Astrocyte (in vitro differentiated cells and primary cell): ENCODE results near the gene PLCB4. TPM values are rescaled to one million over a fixed set of nuclear protein-coding genes. Genes with fewer than 3 reads are reported as not detected.

Source experiments
- DNase-seq: peaks from one replicate; pipeline ENCODE4 v3.0.0-alpha.2; 2010; ENCODE audit warnings: low read depth
- FAIRE-seq: peaks from 2 replicates; lab custom pipeline; 2011; peaks lifted over from hg19 to GRCh38; lab: Jason Lieb, UNC
- H2AFZ ChIP-seq: 2 replicates; pipeline ENCODE4 v1.6.0; 2012; ENCODE audit warnings: low read depth, low read length, inconsistent platforms
- H3K27ac ChIP-seq: 2 replicates; pipeline ENCODE4 v1.5.1; 2011; ENCODE audit warnings: low read depth, low read length, inconsistent platforms
- H3K27me3 ChIP-seq: 2 replicates; pipeline ENCODE4 v1.6.0; 2011; ENCODE audit warnings: low read length, inconsistent platforms; ENCODE audit not compliant: insufficient read depth
- H3K36me3 ChIP-seq: 2 replicates; pipeline ENCODE4 v1.5.1; 2011; ENCODE audit warnings: low read length, inconsistent platforms; ENCODE audit not compliant: insufficient read depth
- H3K4me1 ChIP-seq: 2 replicates; pipeline ENCODE4 v1.5.1; 2011; ENCODE audit warnings: low read length, inconsistent platforms; ENCODE audit not compliant: insufficient read depth
- H3K4me2 ChIP-seq: 2 replicates; pipeline ENCODE4 v1.6.0; 2012; ENCODE audit warnings: low read length, inconsistent platforms
- H3K4me3 ChIP-seq: 2 replicates; pipeline ENCODE4 v1.5.1; 2011; ENCODE audit warnings: low read depth, mild to moderate bottlenecking, low read length, inconsistent platforms; ENCODE audit not compliant: insufficient read depth
- H3K79me2 ChIP-seq: 2 replicates; pipeline ENCODE4 v1.6.0; 2012; ENCODE audit warnings: mild to moderate bottlenecking, low read length, inconsistent platforms; ENCODE audit not compliant: insufficient read depth
- H3K9ac ChIP-seq: 2 replicates; pipeline ENCODE4 v1.6.0; 2012; ENCODE audit warnings: mild to moderate bottlenecking, low read length, inconsistent platforms
- H3K9me3 ChIP-seq: 2 replicates; pipeline ENCODE4 v1.5.1; 2012; ENCODE audit warnings: low read depth, mild to moderate bottlenecking, low read length, inconsistent platforms; ENCODE audit not compliant: insufficient read depth
- H4K20me1 ChIP-seq: 2 replicates; pipeline ENCODE4 v1.6.0; 2012; ENCODE audit warnings: low read length, inconsistent platforms; ENCODE audit not compliant: insufficient read depth
- H3K27ac Mint-ChIP-seq: one replicate; pipeline ENCODE4 v1.8.0; 2021; ENCODE audit warnings: mild to moderate bottlenecking, mixed read lengths; ENCODE audit not compliant: unreplicated experiment
- H3K27me3 Mint-ChIP-seq: one replicate; pipeline ENCODE4 v1.8.0; 2021; ENCODE audit warnings: low read depth, mixed read lengths; ENCODE audit not compliant: unreplicated experiment
- H3K36me3 Mint-ChIP-seq: one replicate; pipeline ENCODE4 v1.8.0; 2021; ENCODE audit warnings: low read depth, mixed read lengths; ENCODE audit not compliant: unreplicated experiment
- H3K4me1 Mint-ChIP-seq: one replicate; pipeline ENCODE4 v1.8.0; 2021; ENCODE audit warnings: low read depth, mixed read lengths; ENCODE audit not compliant: unreplicated experiment
- H3K4me3 Mint-ChIP-seq: one replicate; pipeline ENCODE4 v1.8.0; 2021; ENCODE audit warnings: mild to moderate bottlenecking, moderate library complexity, mixed read lengths; ENCODE audit not compliant: unreplicated experiment
- H3K9me3 Mint-ChIP-seq: one replicate; pipeline ENCODE4 v1.8.0; 2021; ENCODE audit warnings: mild to moderate bottlenecking, mixed read lengths; ENCODE audit not compliant: unreplicated experiment
- CTCF ChIP-seq: IDR thresholded peaks from 2 replicates; pipeline ENCODE4 v1.5.1; 2011; ENCODE audit warnings: low read depth, mild to moderate bottlenecking, inconsistent platforms, low read length, moderate library complexity; ENCODE audit not compliant: insufficient read depth
- EZH2 ChIP-seq: IDR thresholded peaks from 2 replicates; pipeline ENCODE4 v1.6.1; 2012; ENCODE audit warnings: mild to moderate bottlenecking, low read length, inconsistent platforms; ENCODE audit not compliant: insufficient read depth
- total RNA-seq: library from RNA; stranded (reverse); gene quantifications from 2 replicates; pipeline ENCODE4 v1.2.1, GENCODE V29; 2021

The PLCB4 gene
- total RNA-seq, 1 donor from 2014 or later = 58.2 TPM

- DNase-seq (peak; percentile 98), FAIRE-seq (peak; percentile 92)
- peaks cover 31% of the 10 kb centered on the region for H3K4me1 Mint-ChIP-seq
- H3K79me2 ChIP-seq = no peaks in the 10 kb centered on the region
- no peaks in the 10 kb centered on the region for H3K36me3 ChIP-seq
- H3K27ac Mint-ChIP-seq = peak overlapping the region; percentile 77
- no peaks in the 10 kb centered on the region for H4K20me1 ChIP-seq
- H3K36me3 Mint-ChIP-seq = no peaks in the 10 kb centered on the region
- H2AFZ ChIP-seq = no peak overlapping the region
- no peaks in the 10 kb centered on the region for H3K27me3 Mint-ChIP-seq
- H3K4me1 ChIP-seq = peaks cover 31% of the 10 kb centered on the region
- H3K4me3 Mint-ChIP-seq = peak overlapping the region; percentile 15
- H3K27me3 ChIP-seq = no peaks in the 10 kb centered on the region
- peak overlapping the region; percentile 32 for H3K9ac ChIP-seq
- no peak for TF ChIP-seq CTCF
- no peak for TF ChIP-seq EZH2
- peak overlapping the region; percentile 78 for H3K27ac ChIP-seq
- H3K9me3 ChIP-seq = no peaks in the 10 kb centered on the region
- H3K4me3 ChIP-seq = no peak overlapping the region
- H3K4me2 ChIP-seq = peak overlapping the region; percentile 65
- H3K9me3 Mint-ChIP-seq = peaks cover 10% of the 10 kb centered on the region
Observed at GRCh38 chr20:9051508-9051907, 17.4 kb upstream of the PLCB4 start.

- FAIRE-seq (no peak), DNase-seq (no peak)
- H3K36me3 ChIP-seq = no peaks in the 10 kb centered on the region
- Mint-ChIP-seq H3K27me3 (no peaks in the 10 kb centered on the region), H3K27ac (peak overlapping the region; percentile 77), H3K9me3 (peaks cover 10% of the 10 kb centered on the region), H3K4me1 (peaks cover 31% of the 10 kb centered on the region), H3K4me3 (no peak overlapping the region), H3K36me3 (no peaks in the 10 kb centered on the region)
- H3K27me3 ChIP-seq = no peaks in the 10 kb centered on the region
- TF ChIP-seq EZH2 (no peak), CTCF (no peak)
- H3K27ac ChIP-seq = peak overlapping the region; percentile 78
- H3K4me2 ChIP-seq = peak overlapping the region; percentile 59
- no peaks in the 10 kb centered on the region for H3K9me3 ChIP-seq
- H3K4me3 ChIP-seq = no peak overlapping the region
- H3K4me1 ChIP-seq = peaks cover 31% of the 10 kb centered on the region
- H3K9ac ChIP-seq = peak overlapping the region; percentile 51
- H4K20me1 ChIP-seq = no peaks in the 10 kb centered on the region
- no peak overlapping the region for H2AFZ ChIP-seq
- H3K79me2 ChIP-seq = no peaks in the 10 kb centered on the region
Observed at GRCh38 chr20:9052136-9052535, 16.8 kb upstream of the PLCB4 start.

GRCh38 chr20:9053108-9053507 is 15.8 kb upstream of the PLCB4 start:
- no peak overlapping the region for H2AFZ ChIP-seq
- no peak overlapping the region for H3K4me3 Mint-ChIP-seq

More at GRCh38 chr20:9053108-9053507, 15.8 kb upstream of the PLCB4 start:
- Histone ChIP-seq H3K9ac (no peak overlapping the region), H3K27ac (no peak overlapping the region), H3K9me3 (no peaks in the 10 kb centered on the region), H3K4me2 (no peak overlapping the region), H3K27me3 (no peaks in the 10 kb centered on the region), H3K79me2 (no peaks in the 10 kb centered on the region), H3K4me3 (no peak overlapping the region), H4K20me1 (no peaks in the 10 kb centered on the region), H3K36me3 (no peaks in the 10 kb centered on the region), H3K4me1 (peaks cover 31% of the 10 kb centered on the region)
- peak overlapping the region; percentile 8 for H3K27ac Mint-ChIP-seq
- no peak for DNase-seq
- peaks cover 31% of the 10 kb centered on the region for H3K4me1 Mint-ChIP-seq
- H3K27me3 Mint-ChIP-seq = no peaks in the 10 kb centered on the region
- TF ChIP-seq CTCF (no peak), EZH2 (no peak)
- H3K9me3 Mint-ChIP-seq = peaks cover 2% of the 10 kb centered on the region
- H3K36me3 Mint-ChIP-seq = no peaks in the 10 kb centered on the region
- no peak for FAIRE-seq
